ES-I3 (cell line): Measurements from ENCODE around the gene TRIM39.
A peak's percentile ranks its signal among the peaks of the same experiment; 100 is the strongest.

Experiments used
- H3K36me3 ChIP-seq: 2 replicates; pipeline ENCODE4 v1.6.1; 2013; ENCODE audit warnings: mild to moderate bottlenecking, low read length, control low read depth, moderate library complexity; ENCODE audit not compliant: insufficient read depth
- H3K4me1 ChIP-seq: 2 replicates; pipeline ENCODE4 v1.6.1; 2013; ENCODE audit warnings: mild to moderate bottlenecking, control low read depth, low read length; ENCODE audit not compliant: insufficient read depth
- H3K9ac ChIP-seq: 2 replicates; pipeline ENCODE4 v1.6.1; 2013; ENCODE audit warnings: low read depth, mild to moderate bottlenecking, low read length, moderate library complexity
- H3K9me3 ChIP-seq: 2 replicates; pipeline ENCODE4 v1.6.1; 2013; ENCODE audit warnings: mild to moderate bottlenecking, low read length, moderate library complexity; ENCODE audit not compliant: control insufficient read depth, insufficient read depth

Gene TRIM39

DNA sequence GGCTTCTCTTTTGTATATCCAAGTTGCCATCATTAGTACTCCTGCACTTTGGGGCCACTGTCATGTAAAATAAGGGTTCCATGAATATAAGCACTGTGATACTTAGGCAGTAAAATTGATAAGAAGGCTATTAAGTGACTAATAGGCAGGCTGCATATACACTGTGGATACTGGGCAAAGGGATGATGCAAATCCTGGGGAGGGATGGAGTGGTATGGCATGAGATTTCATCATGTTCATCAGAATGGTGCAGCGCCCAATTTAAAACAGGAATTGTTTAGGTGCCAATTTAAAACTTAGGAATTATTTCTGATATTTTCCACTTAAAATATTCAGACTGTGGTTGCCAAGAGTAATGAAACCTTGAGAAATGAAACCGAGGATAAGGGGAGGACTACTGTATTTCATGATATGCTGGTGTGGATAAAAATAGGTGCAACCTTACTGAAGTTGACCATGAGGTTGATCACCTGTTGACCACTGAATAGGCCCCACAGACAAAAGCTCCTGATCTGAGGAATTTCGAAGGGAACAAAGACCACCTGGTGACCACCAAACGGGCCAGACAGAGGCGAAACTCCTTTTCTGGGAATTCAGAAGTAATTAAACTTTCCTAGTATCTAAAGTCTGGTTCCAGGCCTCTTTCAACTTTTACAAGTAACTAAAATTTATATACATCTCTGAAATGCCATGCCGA, 4.9 kb upstream of the TRIM39 start:
- no peak overlapping the region for H3K9ac ChIP-seq
- H3K4me1 ChIP-seq: peaks cover 35% of the 10 kb centered on the region
- no peaks in the 10 kb centered on the region for H3K36me3 ChIP-seq
- no peaks in the 10 kb centered on the region for H3K9me3 ChIP-seq

- Histone ChIP-seq H3K36me3 (no peaks in the 10 kb centered on the region), H3K9me3 (no peaks in the 10 kb centered on the region), H3K4me1 (peaks cover 35% of the 10 kb centered on the region), H3K9ac (no peak overlapping the region)
Observed at GRCh38 chr6:30322527-30323501, 3.9 kb upstream of the TRIM39 start.

DNA sequence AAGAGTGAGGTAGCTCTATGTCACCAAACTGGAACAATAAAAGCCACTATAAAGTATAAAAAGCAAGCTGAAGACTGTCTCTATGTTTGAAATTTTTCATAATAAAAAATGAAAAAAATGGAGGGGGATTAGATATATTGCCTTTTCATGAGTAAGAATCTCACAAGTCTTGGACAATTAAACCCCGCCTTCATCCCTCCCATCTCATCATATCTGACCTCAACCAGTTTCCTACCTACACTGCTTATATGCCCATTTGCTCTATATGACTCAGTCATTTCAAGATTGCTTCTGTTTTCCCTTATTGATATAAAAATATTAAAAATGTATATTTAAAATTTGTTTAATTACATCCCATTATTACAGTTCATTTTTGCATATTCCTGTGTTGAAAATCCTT, 2.9 kb upstream of the TRIM39 start:
- Histone ChIP-seq H3K36me3 (no peaks in the 10 kb centered on the region), H3K4me1 (peaks cover 35% of the 10 kb centered on the region), H3K9ac (no peak overlapping the region), H3K9me3 (no peaks in the 10 kb centered on the region)

GRCh38 chr6:30325150-30325872, 1.4 kb upstream of the TRIM39 start:
- peaks cover 27% of the 10 kb centered on the region for H3K4me1 ChIP-seq
- 0 out of 2 replicates have a peak, but pooled peaks cover under 1% of the 10 kb centered on the region for H3K36me3 ChIP-seq

GRCh38 chr6:30325873-30326525, 728 bp upstream of the TRIM39 start:
- Histone ChIP-seq H3K4me1 (peaks cover 25% of the 10 kb centered on the region), H3K36me3 (0 out of 2 replicates have a peak, but pooled peaks cover 4% of the 10 kb centered on the region), H3K9ac (peak overlapping the region; percentile 89), H3K9me3 (no peaks in the 10 kb centered on the region)

More at GRCh38 chr6:30325150-30325872, 1.4 kb upstream of the TRIM39 start:
- Histone ChIP-seq H3K9ac (peak overlapping the region; percentile 89), H3K9me3 (no peaks in the 10 kb centered on the region)

DNA sequence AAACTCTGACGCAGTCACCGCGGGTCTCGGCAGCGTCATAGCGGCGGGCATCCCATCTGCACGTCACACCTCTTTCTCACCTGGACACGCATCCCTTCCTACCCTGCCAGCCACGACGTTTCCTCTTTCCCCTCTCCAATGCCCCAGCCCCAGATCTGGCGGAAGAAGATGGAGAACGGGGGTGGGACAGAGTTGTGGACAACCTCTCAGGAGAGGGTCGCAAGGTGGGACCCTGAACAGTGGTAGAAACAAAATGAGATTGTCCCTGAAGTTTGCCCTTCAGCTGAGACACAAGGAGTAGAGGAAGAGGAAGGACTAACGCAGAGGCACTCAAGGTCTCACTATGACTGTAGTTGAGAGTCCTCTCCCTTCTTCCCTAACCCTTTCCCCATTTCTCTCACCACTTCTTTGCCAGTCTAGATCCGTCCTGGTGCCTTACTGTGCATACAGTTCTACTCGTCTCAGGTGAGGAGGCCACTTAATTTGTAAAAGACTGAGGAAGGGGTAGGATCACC, 562 bp downstream of the TRIM39 start:
- peaks cover 12% of the 10 kb centered on the region; the same call in 1 of the 2 replicates for H3K4me1 ChIP-seq
- peak overlapping the region; percentile 89 for H3K9ac ChIP-seq
- H3K36me3 ChIP-seq: peaks cover 4% of the 10 kb centered on the region; the same call in 1 of the 2 replicates
- no peaks in the 10 kb centered on the region for H3K9me3 ChIP-seq

DNA sequence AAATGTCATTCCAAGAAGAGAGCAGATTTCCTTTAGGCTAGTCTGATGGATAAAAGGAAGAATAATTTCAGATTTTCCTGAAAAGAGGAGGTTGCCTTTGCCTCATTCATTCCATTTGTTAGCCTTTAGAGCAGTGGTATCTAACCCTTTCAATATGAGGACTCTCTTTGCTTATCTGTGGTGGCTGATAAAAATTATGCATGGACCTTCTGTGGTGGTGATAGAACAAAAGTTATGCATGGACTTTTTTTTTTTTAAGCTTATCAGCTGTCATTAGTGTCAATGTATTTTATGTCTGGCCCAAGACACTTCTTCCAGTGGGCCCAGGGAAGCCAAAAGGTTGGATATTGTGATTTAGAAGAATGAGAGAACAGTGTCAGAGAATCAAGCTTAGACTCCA, 1.7 kb downstream of the TRIM39 start:
- peaks cover 4% of the 10 kb centered on the region; the same call in 1 of the 2 replicates for H3K36me3 ChIP-seq
- H3K9me3 ChIP-seq: no peaks in the 10 kb centered on the region
- H3K4me1 ChIP-seq: peaks cover under 1% of the 10 kb centered on the region; the same call in 1 of the 2 replicates
- H3K9ac ChIP-seq: no peak overlapping the region

DNA sequence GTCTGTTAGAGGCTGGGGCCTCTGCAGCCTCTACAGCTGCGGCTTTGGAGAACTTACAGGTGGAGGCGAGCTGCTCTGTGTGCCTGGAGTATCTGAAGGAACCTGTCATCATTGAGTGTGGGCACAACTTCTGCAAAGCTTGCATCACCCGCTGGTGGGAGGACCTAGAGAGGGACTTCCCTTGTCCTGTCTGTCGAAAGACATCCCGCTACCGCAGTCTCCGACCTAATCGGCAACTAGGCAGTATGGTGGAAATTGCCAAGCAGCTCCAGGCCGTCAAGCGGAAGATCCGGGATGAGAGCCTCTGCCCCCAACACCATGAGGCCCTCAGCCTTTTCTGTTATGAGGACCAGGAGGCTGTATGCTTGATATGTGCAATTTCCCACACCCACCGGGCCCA, 2.6 kb downstream of the TRIM39 start:
- Histone ChIP-seq H3K36me3 (peaks cover 8% of the 10 kb centered on the region), H3K9me3 (no peaks in the 10 kb centered on the region), H3K4me1 (no peaks in the 10 kb centered on the region; the same call in 1 of the 2 replicates), H3K9ac (no peak overlapping the region)

DNA sequence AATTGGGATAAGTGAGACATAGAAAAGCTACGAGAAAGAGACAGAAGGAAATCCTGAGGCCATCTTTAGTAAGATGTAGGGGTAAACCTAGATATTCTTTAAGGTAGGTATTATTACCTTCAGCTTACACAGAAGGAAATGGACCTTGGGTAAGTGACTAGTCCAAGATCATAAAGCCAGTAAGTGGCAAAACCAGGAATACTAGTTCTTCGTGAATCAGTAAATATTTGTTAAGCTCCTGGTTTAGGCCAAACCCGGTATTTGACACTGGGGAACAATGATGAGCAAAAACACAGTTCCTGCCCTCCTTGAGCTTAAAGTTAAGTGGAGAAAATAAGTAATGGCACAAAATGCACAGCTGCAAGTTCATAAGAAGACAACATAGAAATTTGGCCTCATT, 5.3 kb downstream of the TRIM39 start:
- no peaks in the 10 kb centered on the region; the same call in 1 of the 2 replicates for H3K4me1 ChIP-seq
- H3K36me3 ChIP-seq: peaks cover 8% of the 10 kb centered on the region
- H3K9me3 ChIP-seq: no peaks in the 10 kb centered on the region
- no peak overlapping the region for H3K9ac ChIP-seq

DNA sequence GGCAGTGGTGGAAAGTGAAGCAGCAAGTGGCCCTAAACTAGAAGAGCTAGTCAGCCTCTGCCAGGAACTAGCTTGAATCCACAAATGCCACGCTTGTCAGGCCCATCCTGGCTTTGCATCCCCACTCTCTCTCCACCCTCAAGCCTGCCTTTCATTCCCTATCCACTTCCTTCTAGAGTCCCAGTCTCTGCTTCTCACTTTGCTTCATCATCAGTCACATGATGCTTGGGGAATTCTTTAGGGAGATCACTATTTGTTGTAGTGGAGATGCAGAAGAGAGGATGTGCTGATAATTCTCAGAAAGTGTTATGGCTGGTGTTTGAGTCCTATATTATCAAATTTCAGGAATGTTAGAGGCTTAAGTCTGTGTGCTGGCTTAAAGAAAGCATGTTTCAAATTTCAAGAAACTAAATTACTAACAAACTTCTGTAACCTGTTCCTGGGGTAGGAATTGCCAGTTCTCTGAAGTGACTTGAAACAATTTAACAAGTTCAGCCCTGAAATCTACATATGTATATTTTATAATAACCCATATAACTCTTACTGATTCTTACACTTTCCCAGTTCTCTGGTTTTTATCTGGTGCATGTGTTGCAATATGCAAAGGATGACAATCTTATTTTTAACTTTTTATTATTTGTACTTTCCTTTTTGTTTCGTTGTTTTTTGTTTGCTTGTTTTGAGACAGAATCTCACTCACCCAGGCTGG, 7.5 kb downstream of the TRIM39 start:
- H3K4me1 ChIP-seq: no peaks in the 10 kb centered on the region
- H3K9ac ChIP-seq: no peak overlapping the region
- no peaks in the 10 kb centered on the region for H3K9me3 ChIP-seq
- H3K36me3 ChIP-seq: peaks cover 12% of the 10 kb centered on the region

DNA sequence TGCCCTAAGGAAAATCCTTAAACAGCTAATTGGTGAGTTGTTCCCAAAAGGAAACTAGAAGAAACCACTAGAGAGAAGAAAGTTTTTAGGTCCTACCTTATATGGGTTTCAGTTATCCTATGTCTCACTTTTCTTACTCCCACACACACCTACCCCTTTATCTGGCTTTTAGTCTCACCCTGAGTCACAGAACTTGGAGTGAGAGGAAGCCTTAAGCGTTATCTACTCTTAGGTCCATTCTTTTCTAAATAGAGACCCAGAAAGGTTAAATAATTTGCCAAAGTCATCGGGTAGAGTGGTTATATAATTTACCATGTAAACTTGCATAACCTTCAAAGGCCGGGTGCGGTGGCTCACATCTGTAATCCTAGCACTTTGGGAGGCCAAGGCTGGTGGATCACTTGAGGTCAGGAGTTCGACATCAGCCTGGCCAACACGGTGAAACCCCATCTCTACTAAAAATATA, 13.9 kb downstream of the TRIM39 start:
- no peaks in the 10 kb centered on the region for H3K9me3 ChIP-seq
- no peaks in the 10 kb centered on the region for H3K4me1 ChIP-seq
- H3K36me3 ChIP-seq: 0 out of 2 replicates have a peak, but pooled peaks cover 6% of the 10 kb centered on the region
- H3K9ac ChIP-seq: no peak overlapping the region

DNA sequence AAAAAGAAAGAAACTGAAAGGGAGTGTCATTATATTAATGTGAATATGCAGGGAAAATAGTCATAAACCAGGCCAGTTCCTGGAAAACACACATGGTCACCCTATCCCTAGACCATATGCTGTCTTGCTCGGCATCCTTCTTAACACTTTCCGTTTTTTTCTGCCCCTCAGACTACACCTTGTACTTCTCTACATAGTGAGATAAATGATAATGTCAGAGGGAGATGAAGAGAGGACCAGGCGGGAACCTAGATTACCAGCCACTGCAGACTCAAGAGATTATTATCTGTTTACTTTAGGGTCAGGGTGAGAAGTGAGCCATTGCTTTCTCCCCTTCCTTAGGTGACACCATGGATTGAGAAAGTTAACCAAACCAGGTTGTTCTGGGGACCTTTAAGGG, 14.5 kb downstream of the TRIM39 start:
- no peaks in the 10 kb centered on the region for H3K4me1 ChIP-seq
- no peaks in the 10 kb centered on the region for H3K9me3 ChIP-seq
- H3K36me3 ChIP-seq: peaks cover 6% of the 10 kb centered on the region; the same call in 1 of the 2 replicates
- H3K9ac ChIP-seq: no peak overlapping the region

DNA sequence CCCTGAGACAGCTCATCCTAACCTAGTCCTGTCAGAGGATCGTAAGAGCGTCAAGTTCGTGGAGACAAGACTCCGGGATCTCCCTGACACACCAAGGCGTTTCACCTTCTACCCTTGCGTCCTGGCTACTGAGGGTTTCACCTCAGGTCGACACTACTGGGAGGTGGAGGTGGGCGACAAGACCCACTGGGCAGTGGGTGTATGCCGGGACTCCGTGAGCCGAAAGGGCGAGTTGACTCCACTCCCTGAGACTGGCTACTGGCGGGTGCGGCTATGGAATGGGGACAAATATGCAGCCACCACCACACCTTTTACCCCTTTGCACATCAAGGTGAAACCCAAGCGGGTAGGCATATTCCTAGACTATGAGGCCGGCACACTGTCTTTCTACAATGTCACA, 15.0 kb downstream of the TRIM39 start:
- Histone ChIP-seq H3K4me1 (no peaks in the 10 kb centered on the region), H3K36me3 (peaks cover 8% of the 10 kb centered on the region), H3K9ac (no peak overlapping the region), H3K9me3 (no peaks in the 10 kb centered on the region)
